HEK293 (cell line): ENCODE data around the gene BBS9.

Experiments used
- CTCF ChIA-PET: fragments of 350-600 bp; formaldehyde crosslinking; extraction: SDS; loops from one replicate; lab custom pipeline; 2021; ENCODE audit warnings: antibody characterized with exemption; lab: Yijun Ruan, JAX
- POLR2A ChIA-PET: fragments of 300-600 bp; formaldehyde crosslinking; extraction: SDS; loops from one replicate; lab custom pipeline; 2020; ENCODE audit warnings: antibody characterized with exemption, inconsistent platforms; lab: Yijun Ruan, JAX
- H3K27ac ChIP-seq: fragments of 200-500 bp; sonication (Bioruptor generic); 2 replicates; pipeline ENCODE4 v1.5.1; 2014; ENCODE audit warnings: low read depth, low read length, control low read depth, inconsistent platforms; ENCODE audit errors: extremely low read depth
- H3K36me3 ChIP-seq, 2 experiments: fragments of 200-500 bp in 1 of 2; sonication (Bioruptor generic) in 1 of 2; 1 replicate in 1 of 2; 2 replicates in 1 of 2; pipeline ENCODE4 v1.5.1; 2014 to 2017; ENCODE audit warnings: inconsistent platforms in 2 of 2, low read length in 2 of 2; ENCODE audit not compliant: control insufficient read depth in 2 of 2, insufficient read depth in 1 of 2
- H3K4me1 ChIP-seq: fragments of 200-500 bp; sonication (Bioruptor generic); 2 replicates; pipeline ENCODE4 v1.5.1; 2014; ENCODE audit warnings: mild to moderate bottlenecking, low read length, inconsistent platforms; ENCODE audit not compliant: control insufficient read depth, insufficient read depth
- H3K4me3 ChIP-seq: 2 replicates; pipeline ENCODE4 v1.5.1; 2011; ENCODE audit warnings: low read depth, mild to moderate bottlenecking, control low read depth, low read length, moderate library complexity
- H3K9me3 ChIP-seq: fragments of 200-500 bp; sonication (Bioruptor generic); 2 replicates; pipeline ENCODE4 v1.5.1; 2014; ENCODE audit warnings: low read depth, low read length, inconsistent platforms; ENCODE audit not compliant: control insufficient read depth, insufficient read depth
- HOXC10 ChIP-seq: sonication (generic); formaldehyde crosslinking; IDR thresholded peaks from 2 replicates; pipeline ENCODE4 v1.8.1; 2023; ENCODE audit warnings: mild to moderate bottlenecking, missing genetic modification reagents
- KLF1 ChIP-seq: fragments of 450-650 bp; formaldehyde crosslinking; IDR thresholded peaks from 2 replicates; pipeline ENCODE4 v1.5.1; 2016; ENCODE audit warnings: missing biosample characterization, missing genetic modification characterization
- KLF7 ChIP-seq: fragments of 450-650 bp; formaldehyde crosslinking; IDR thresholded peaks from 2 replicates; pipeline ENCODE4 v1.5.1; 2016; ENCODE audit warnings: missing biosample characterization, missing genetic modification characterization, borderline replicate concordance
- MEIS1 ChIP-seq: sonication (generic); formaldehyde crosslinking; IDR thresholded peaks from 2 replicates; pipeline ENCODE4 v1.8.1; 2022; ENCODE audit warnings: missing genetic modification reagents, mild to moderate bottlenecking, borderline replicate concordance
- PBX3 ChIP-seq: sonication (generic); formaldehyde crosslinking; IDR thresholded peaks from 2 replicates; pipeline ENCODE4 v1.8.1; 2022; ENCODE audit warnings: mild to moderate bottlenecking, moderate library complexity, missing genetic modification reagents
- SCRT1 ChIP-seq: fragments of 450-650 bp; formaldehyde crosslinking; IDR thresholded peaks from 2 replicates; pipeline ENCODE4 v1.5.1; 2016; ENCODE audit warnings: missing biosample characterization, missing genetic modification characterization, borderline replicate concordance
- TCF7L2 ChIP-seq: IDR thresholded peaks from 2 replicates; pipeline ENCODE4 v1.6.1; 2011; ENCODE audit warnings: low read depth, mild to moderate bottlenecking, inconsistent platforms, low read length, moderate library complexity, borderline replicate concordance
- ZBTB10 ChIP-seq: fragments of 450-650 bp; formaldehyde crosslinking; IDR thresholded peaks from 2 replicates; pipeline ENCODE4 v1.5.1; 2016; ENCODE audit warnings: missing biosample characterization, missing genetic modification characterization
- ZBTB20 ChIP-seq: fragments of 450-650 bp; formaldehyde crosslinking; IDR thresholded peaks from 2 replicates; pipeline ENCODE4 v1.5.1; 2016; ENCODE audit warnings: missing biosample characterization, missing genetic modification characterization
- ZBTB26 ChIP-seq: fragments of 450-650 bp; formaldehyde crosslinking; optimal IDR thresholded peaks from 2 replicates; pipeline ENCODE3; 2016; ENCODE audit warnings: missing biosample characterization, mild to moderate bottlenecking, missing genetic modification characterization
- ZBTB6 ChIP-seq: fragments of 450-650 bp; formaldehyde crosslinking; IDR thresholded peaks from 2 replicates; pipeline ENCODE4 v1.5.1; 2017; ENCODE audit warnings: missing biosample characterization, missing genetic modification characterization
- ZNF157 ChIP-seq: fragments of 450-650 bp; formaldehyde crosslinking; IDR thresholded peaks from 2 replicates; pipeline ENCODE4 v1.5.1; 2016; ENCODE audit warnings: missing biosample characterization, missing genetic modification characterization
- ZNF174 ChIP-seq: fragments of 450-650 bp; formaldehyde crosslinking; IDR thresholded peaks from 2 replicates; pipeline ENCODE4 v1.5.0; 2017; ENCODE audit warnings: missing biosample characterization, mild to moderate bottlenecking, missing genetic modification characterization
- ZNF239 ChIP-seq: fragments of 450-650 bp; formaldehyde crosslinking; IDR thresholded peaks from 2 replicates; pipeline ENCODE4 v1.5.1; 2016; ENCODE audit warnings: missing biosample characterization, missing genetic modification characterization
- ZNF280C ChIP-seq: fragments of 450-650 bp; formaldehyde crosslinking; IDR thresholded peaks from 2 replicates; pipeline ENCODE4 v1.5.1; 2016; ENCODE audit warnings: missing biosample characterization, missing genetic modification characterization
- ZNF292 ChIP-seq: fragments of 450-650 bp; formaldehyde crosslinking; IDR thresholded peaks from 2 replicates; pipeline ENCODE4 v1.5.1; 2016; ENCODE audit warnings: low read depth, missing biosample characterization, missing genetic modification characterization, borderline replicate concordance
- ZNF311 ChIP-seq: fragments of 450-650 bp; formaldehyde crosslinking; IDR thresholded peaks from 2 replicates; pipeline ENCODE4 v1.5.1; 2017; ENCODE audit warnings: missing biosample characterization, missing genetic modification characterization, borderline replicate concordance
- ZNF398 ChIP-seq: fragments of 450-650 bp; formaldehyde crosslinking; IDR thresholded peaks from 2 replicates; pipeline ENCODE4 v1.5.1; 2017; ENCODE audit warnings: missing biosample characterization, missing genetic modification characterization
- ZNF639 ChIP-seq: fragments of 450-650 bp; formaldehyde crosslinking; IDR thresholded peaks from 2 replicates; pipeline ENCODE4 v1.5.1; 2016; ENCODE audit warnings: missing biosample characterization, missing genetic modification characterization

Gene BBS9

GRCh38 chr7:33089142-33089541 is 40.2 kb upstream of the BBS9 start (continued):
- no peak for TF ChIP-seq ZBTB10 (tag by site-specific recombination)
- no peak for TF ChIP-seq ZNF239 (tag by site-specific recombination)
- no peak for TF ChIP-seq ZNF280C
- no peak for TF ChIP-seq PBX3 (CRISPR knock-in tag)
- TF ChIP-seq KLF1 (tag by site-specific recombination) = no peak
- TF ChIP-seq ZNF157 = no peak
- no peak for TF ChIP-seq ZBTB20 (tag by site-specific recombination)
- TF ChIP-seq MEIS1 (CRISPR knock-in tag) = no peak

- Histone ChIP-seq H3K9me3 (no peaks in the 10 kb centered on the region), H3K4me1 (no peaks in the 10 kb centered on the region), H3K4me3 (no peak overlapping the region), H3K36me3 (peaks cover 12 to 23% of the 10 kb centered on the region in 2 experiments), H3K27ac (no peak overlapping the region)
- no peak for TF ChIP-seq TCF7L2
- TF ChIP-seq ZBTB6 (tag by site-specific recombination) = no peak
- no peak for TF ChIP-seq ZNF311 (tag by site-specific recombination)
- TF ChIP-seq KLF7 (tag by site-specific recombination) = no peak
- TF ChIP-seq ZNF292 (tag by site-specific recombination) = no peak
- POLR2A ChIA-PET = no interaction called here
- CTCF ChIA-PET = interaction anchor here (0.7 to 0.8 kb wide), 2 partner anchors 13 to 28 kb away, joined by 3 to 4 read pairs; partner anchors contain the start of gene NT5C3A
Observed at GRCh38 chr7:33091111-33091531, 38.2 kb upstream of the BBS9 start.

- no peaks in the 10 kb centered on the region for H3K4me1 ChIP-seq
- no peak overlapping the region for H3K4me3 ChIP-seq
- no peak overlapping the region for H3K27ac ChIP-seq
- TF ChIP-seq ZNF639 (tag by site-specific recombination) = no peak
- no peak for TF ChIP-seq ZNF398 (tag by site-specific recombination)
- no peak for TF ChIP-seq HOXC10 (CRISPR knock-in tag)
- TF ChIP-seq ZBTB26 (tag by site-specific recombination) = no peak
- no peak for TF ChIP-seq KLF1 (tag by site-specific recombination)
- no peak for TF ChIP-seq ZNF174
- TF ChIP-seq SCRT1 (tag by site-specific recombination) = no peak
- ChIA-PET CTCF (interaction anchor here (0.7 to 0.8 kb wide), 3 partner anchors 12 to 83 kb away, joined by 3 to 4 read pairs (median 3); partner anchors contain the start of gene NT5C3A), POLR2A (no interaction called here)
- H3K9me3 ChIP-seq = no peaks in the 10 kb centered on the region
- peaks cover 18 to 29% of the 10 kb centered on the region in 2 experiments for H3K36me3 ChIP-seq
Observed at GRCh38 chr7:33091641-33092191, 37.6 kb upstream of the BBS9 start.
